ENCODE results near the gene NT5M.

Gene NT5M

GRCh38 chr17:17343160-17343735, 40.1 kb downstream of the NT5M start:
- no peak for DNase-seq (ENCODE audit: low read depth)
- no peak overlapping the region for H3K4me3 ChIP-seq (ENCODE audit: low read depth, low read length)
- TF ChIP-seq, protein P1, sequence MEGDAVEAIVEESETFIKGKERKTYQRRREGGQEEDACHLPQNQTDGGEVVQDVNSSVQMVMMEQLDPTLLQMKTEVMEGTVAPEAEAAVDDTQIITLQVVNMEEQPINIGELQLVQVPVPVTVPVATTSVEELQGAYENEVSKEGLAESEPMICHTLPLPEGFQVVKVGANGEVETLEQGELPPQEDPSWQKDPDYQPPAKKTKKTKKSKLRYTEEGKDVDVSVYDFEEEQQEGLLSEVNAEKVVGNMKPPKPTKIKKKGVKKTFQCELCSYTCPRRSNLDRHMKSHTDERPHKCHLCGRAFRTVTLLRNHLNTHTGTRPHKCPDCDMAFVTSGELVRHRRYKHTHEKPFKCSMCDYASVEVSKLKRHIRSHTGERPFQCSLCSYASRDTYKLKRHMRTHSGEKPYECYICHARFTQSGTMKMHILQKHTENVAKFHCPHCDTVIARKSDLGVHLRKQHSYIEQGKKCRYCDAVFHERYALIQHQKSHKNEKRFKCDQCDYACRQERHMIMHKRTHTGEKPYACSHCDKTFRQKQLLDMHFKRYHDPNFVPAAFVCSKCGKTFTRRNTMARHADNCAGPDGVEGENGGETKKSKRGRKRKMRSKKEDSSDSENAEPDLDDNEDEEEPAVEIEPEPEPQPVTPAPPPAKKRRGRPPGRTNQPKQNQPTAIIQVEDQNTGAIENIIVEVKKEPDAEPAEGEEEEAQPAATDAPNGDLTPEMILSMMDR (IDR thresholded peaks at IDR 0.05; ENCODE audit: low read depth, low read length, missing control alignments), result no peak

- TF ChIP-seq, protein P1 (IDR thresholded peaks at IDR 0.05; ENCODE audit: low read depth, low read length, missing control alignments), result no peak
- no peak overlapping the region for H3K4me3 ChIP-seq (ENCODE audit: low read depth, low read length)
- no peak for DNase-seq (ENCODE audit: low read depth)
Measured at GRCh38 chr17:17343896-17344506, 40.8 kb downstream of the NT5M start.

GRCh38 chr17:17344507-17345293, 41.5 kb downstream of the NT5M start:
- no peak overlapping the region for H3K4me3 ChIP-seq (ENCODE audit: low read depth, low read length)
- TF ChIP-seq, protein P1 (IDR thresholded peaks at IDR 0.05; ENCODE audit: low read depth, low read length, missing control alignments), result no peak
- DNase-seq (ENCODE audit: low read depth), result no peak

GRCh38 chr17:17345294-17345597, 42.1 kb downstream of the NT5M start:
- no peak for DNase-seq (ENCODE audit: low read depth)
- TF ChIP-seq, protein P1 (IDR thresholded peaks at IDR 0.05; ENCODE audit: low read depth, low read length, missing control alignments), result no peak
- H3K4me3 ChIP-seq (ENCODE audit: low read depth, low read length), result no peak overlapping the region

GRCh38 chr17:17345686-17346427, 42.7 kb downstream of the NT5M start:
- no peak overlapping the region for H3K4me3 ChIP-seq (ENCODE audit: low read depth, low read length)
- no peak for DNase-seq (ENCODE audit: low read depth)
- TF ChIP-seq, protein P1 (IDR thresholded peaks at IDR 0.05; ENCODE audit: low read depth, low read length, missing control alignments), result no peak

DNA sequence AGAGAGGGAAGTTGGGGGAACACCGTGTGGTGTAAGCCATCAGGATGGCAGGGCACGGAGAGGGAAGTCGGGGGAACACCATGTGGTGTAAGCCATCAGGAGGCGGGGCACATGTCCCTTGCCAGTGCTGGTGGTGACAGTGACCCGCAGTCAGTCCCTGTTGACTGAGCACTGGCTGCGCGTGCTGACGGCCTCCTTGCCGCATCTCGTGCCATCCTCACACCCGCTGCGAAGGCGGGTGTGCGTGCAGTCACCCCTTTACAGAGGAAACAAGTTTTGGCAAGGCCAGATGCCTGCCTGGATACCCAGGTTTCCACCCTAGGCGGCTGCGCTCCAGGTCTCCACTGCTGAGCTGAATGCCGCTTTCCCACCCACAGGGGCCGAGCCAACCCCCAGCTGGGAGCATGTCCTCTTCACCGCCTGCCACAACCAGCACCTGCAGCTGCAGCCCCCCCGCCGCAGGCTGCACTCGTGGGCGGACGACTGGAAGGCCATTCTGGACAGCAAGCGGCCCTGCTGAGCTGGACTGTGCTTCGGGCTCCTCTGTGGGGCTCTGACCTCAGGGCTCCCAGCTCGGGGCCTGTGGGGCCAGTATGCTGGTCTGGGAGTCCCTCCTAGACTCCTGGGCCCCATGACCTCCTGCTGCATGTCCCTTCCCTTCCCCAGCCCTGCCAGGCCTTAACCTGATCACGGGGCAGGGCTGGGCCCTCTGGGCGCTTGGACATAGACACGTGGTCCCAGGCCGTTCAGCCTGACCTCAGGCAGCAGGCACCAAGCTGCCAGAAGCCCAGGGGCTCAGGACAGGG, 43.5 kb downstream of the NT5M start:
- DNase-seq (ENCODE audit: low read depth), result no peak
- TF ChIP-seq, protein P1 (IDR thresholded peaks at IDR 0.05; ENCODE audit: low read depth, low read length, missing control alignments), result no peak
- H3K4me3 ChIP-seq (ENCODE audit: low read depth, low read length), result no peak overlapping the region
